GM12892 (cell line): Measurements from ENCODE around the gene PFKFB3.

ENCODE experiments used
- POLR2A ChIP-seq: IDR thresholded peaks from 2 replicates; pipeline ENCODE4 v1.6.1; 2011; ENCODE audit warnings: low read depth, low read length, control low read depth
- POLR2AphosphoS5 ChIP-seq: IDR thresholded peaks from 2 replicates; pipeline ENCODE4 v1.6.1; 2011; ENCODE audit warnings: low read depth, low read length, control low read depth
- TAF1 ChIP-seq: IDR thresholded peaks from 2 replicates; pipeline ENCODE4 v1.6.1; 2011; ENCODE audit warnings: low read depth, mild to moderate bottlenecking, control low read depth, low read length, borderline replicate concordance

GRCh38 chr10:6232846-6233724, 30.4 kb downstream of the PFKFB3 start:
- TF ChIP-seq POLR2AphosphoS5: no peak
- TF ChIP-seq POLR2A: no peak
- TF ChIP-seq TAF1: no peak
